ENCODE results near the gene TWIST2.

GRCh38 chr2:238939521-238940403 lies 91.9 kb downstream of the TWIST2 start:
- no peak for TF ChIP-seq POLR2AphosphoS5 (IDR thresholded peaks at IDR 0.05)
- no peak for TF ChIP-seq REST (IDR thresholded peaks at IDR 0.05; ENCODE audit: borderline replicate concordance)
- no peak for TF ChIP-seq CTCF (IDR thresholded peaks at IDR 0.05; ENCODE audit: poor library complexity, severe bottlenecking)
- TF ChIP-seq RAD21 (conservative IDR thresholded peaks at IDR 0.05): no peak

Data from neural cell (in vitro differentiated cells).